Uterus (tissue), 2 donors: ENCODE results near the gene PAM.

Experiments
- POLR2A ChIP-seq, 2 donors: fragments of 450-650 bp; IDR thresholded peaks; one replicate each; pipeline ENCODE4 v1.6.1; 2016; ENCODE audit warnings: antibody characterized with exemption in 2 of 2, mild to moderate bottlenecking in 1 of 2, moderate library complexity in 1 of 2
- TF ChIP-seq, protein P1 (sequence below), 4 experiments: fragments of 200-600 bp in 2 of 4; fragments of 450-650 bp in 2 of 4; sonication (generic) in 2 of 4; IDR thresholded peaks; one replicate each; pipeline ENCODE4 v1.5.1; 2016 to 2019; ENCODE audit warnings: antibody characterized with exemption in 4 of 4, mild to moderate bottlenecking in 2 of 4, moderate library complexity in 1 of 4

DNA sequence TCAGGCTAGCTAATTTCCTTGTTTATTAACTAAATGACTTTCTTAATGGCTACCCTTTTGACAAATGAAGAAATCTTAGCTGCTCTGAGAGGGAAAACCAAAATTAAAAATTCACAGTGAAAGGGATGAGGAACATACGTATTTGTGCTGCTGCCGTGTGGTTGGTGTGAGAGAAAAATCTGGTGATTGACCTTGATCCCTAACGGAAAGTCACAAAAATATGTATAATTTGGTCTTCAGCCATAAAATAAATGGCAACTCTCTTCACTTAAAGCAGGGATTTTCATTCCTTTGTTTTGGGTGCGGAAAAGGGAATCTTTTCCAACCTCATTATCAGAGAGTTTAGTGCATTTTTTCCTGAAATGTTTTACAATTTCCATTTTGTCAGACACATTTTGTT, 40.4 kb downstream of the PAM start:
- TF ChIP-seq, protein P1, sequence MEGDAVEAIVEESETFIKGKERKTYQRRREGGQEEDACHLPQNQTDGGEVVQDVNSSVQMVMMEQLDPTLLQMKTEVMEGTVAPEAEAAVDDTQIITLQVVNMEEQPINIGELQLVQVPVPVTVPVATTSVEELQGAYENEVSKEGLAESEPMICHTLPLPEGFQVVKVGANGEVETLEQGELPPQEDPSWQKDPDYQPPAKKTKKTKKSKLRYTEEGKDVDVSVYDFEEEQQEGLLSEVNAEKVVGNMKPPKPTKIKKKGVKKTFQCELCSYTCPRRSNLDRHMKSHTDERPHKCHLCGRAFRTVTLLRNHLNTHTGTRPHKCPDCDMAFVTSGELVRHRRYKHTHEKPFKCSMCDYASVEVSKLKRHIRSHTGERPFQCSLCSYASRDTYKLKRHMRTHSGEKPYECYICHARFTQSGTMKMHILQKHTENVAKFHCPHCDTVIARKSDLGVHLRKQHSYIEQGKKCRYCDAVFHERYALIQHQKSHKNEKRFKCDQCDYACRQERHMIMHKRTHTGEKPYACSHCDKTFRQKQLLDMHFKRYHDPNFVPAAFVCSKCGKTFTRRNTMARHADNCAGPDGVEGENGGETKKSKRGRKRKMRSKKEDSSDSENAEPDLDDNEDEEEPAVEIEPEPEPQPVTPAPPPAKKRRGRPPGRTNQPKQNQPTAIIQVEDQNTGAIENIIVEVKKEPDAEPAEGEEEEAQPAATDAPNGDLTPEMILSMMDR (IDR thresholded peaks at IDR 0.05), result no peak
- no peak for TF ChIP-seq POLR2A (IDR thresholded peaks at IDR 0.05)
